Measurements from ENCODE around the gene TMEM9B.
A peak's percentile ranks its signal among the peaks of the same experiment; 100 is the strongest.
"Not testable (repeated sequence)": the region's sequence is repeated elsewhere in the genome, so short reads cannot be mapped to it uniquely, and the experiment has no call there.

TMEM9B gene

DNA sequence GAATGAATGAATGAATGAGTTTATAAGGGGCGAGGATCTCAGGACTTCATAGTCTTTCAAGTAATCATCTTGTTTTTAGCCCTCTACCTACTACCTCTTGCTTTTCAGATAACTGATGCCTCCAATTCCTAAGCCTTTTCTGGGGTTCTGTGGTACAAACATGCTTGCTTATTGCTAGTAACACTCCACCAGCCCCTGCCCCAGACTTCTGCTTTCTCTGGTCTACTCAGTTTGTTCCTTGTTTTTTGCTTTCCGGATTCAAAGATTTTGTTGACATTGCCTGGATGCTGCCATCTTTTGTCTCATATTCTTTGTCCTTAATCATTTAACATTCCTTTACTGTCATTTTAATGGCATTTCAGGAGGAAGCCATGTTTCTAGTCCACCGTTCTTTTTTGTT lies 8.9 kb upstream of the TMEM9B start:
- DNase-seq (ENCODE audit: low read depth in 2 of 2) = no peak

DNA sequence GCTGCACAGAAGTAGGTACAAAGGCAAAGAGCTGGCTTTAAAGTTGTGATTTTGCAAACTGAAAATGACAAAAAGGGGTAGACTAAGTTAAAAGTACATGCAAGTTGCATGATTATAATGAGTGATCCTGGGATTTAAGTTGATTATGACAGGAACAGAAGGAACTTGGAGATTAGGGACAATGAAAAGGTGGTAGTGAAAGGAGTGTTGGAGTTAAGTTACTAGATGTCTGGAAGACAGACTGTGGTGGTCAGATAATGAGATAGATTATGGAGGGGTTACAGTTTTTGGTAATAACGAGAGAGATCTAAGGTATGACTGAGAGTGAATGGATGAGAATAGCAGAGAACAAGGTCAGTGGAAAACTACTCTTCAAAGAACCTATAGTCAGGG lies 7.7 kb upstream of the TMEM9B start:
- no peak for DNase-seq (ENCODE audit: low read depth in 2 of 2)

DNA sequence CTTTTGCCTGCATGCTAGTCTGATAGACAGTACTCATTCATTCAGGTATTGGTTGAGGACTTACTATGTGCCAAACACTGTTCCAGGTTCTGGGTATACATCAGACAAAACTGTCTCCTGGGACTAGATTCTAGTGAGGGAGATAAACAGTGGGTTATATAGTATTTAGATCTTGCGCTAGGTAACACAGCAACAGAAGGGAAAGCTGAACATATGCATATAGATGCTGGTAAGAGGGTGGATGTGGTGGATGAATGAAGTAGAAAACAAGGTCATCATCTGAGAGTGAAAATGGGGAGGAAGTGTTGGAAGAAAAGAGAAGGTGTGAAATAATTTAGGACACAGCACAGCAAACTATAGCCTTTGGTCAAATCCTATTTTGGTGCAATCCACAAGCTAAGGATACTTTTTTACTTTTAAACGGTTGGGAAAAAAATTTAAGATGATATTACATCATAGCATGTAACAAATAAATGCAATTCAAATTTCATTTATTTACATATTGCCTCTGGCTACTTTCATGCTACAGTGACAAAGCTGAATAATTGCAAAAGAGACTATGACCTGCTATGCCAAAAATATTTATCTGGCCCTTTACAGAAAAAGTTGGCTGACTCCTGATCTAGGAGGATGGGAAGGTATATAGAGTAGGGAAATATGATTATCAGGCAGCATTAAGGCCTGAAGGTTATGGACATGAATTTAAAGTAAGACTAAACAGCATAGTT lies 7.1 kb upstream of the TMEM9B start:
- no peak for DNase-seq (ENCODE audit: low read depth in 2 of 2)

DNA sequence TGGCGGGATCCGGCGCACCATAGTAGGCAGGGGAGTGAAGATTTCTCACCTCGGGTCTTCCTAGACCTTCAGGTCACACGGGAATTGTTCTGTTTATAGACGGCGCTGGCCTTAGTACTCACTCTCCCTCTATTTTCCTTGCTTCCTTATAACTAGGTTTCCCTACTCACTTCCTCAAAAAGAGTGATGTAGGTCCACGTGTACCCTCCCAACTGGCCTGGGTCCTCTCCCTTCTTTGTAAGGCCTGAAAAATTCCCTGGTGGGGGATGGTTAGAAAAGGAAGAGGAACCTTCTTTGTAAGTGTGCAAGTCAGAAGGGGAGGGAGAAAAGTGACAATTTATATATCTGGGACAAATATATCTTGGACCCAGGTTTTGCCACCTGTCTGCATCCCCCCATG lies 2.9 kb upstream of the TMEM9B start:
- no peak for DNase-seq (ENCODE audit: low read depth in 2 of 2)

DNA sequence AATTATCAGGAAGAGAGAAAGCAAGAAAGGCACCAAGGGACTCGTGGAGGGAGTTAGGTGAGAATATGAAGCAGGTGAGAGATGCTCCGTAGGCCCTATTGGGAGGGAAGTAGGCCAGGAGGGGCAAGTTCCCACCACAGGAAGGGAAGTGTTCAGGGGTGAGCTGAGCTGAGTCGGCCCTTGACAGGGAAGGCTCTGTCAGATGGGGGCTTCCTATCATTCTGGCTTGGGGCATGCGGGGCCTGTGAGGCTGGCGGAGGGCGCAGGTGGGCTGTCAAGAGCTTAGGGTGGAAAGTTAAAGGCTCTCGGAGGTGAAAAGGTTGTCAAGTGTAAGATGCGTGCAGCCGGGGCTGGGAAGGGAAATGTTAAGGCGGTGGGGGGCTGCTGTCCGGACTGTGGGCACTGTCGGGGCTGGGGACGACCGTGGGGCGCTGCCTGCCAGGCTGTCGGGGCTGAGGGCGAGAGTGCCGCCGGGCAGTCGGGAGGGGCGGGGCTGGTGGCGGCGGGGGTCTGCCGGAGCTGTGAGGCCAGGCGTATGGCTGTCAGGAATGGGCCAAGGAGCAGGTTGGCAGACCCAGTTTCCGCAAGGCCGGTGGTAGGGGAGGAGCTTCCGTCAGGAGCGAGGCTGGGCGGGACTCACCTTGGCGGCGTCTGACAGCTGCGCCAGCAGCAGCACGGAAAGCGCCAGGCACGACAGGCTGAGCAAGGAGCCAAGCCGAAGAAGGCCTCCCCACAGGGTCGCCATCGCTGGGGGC lies 496 bp downstream of the TMEM9B start:
- DNase-seq (ENCODE audit: low read depth in 2 of 2) = peak; percentile 64 to 68

DNA sequence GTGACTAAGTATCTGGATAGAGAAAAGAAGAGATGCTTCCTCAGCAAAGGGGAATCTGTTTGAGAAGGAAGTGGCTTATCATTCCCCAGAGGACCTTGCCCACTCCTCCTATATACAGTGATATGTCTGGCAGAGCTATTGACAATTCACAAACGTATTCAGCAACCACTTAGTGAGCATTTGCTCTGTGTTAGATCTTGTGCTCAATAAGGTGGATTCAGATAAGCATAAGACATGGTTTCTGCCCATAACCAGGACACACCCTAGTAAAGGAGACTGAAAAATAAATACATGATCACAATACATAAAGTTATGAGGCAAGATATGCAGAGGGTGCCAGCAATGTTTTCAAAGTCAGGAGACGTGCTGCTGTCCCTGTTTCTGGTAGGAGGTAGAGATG lies 1.4 kb downstream of the TMEM9B start:
- DNase-seq (ENCODE audit: low read depth in 2 of 2) = no peak

DNA sequence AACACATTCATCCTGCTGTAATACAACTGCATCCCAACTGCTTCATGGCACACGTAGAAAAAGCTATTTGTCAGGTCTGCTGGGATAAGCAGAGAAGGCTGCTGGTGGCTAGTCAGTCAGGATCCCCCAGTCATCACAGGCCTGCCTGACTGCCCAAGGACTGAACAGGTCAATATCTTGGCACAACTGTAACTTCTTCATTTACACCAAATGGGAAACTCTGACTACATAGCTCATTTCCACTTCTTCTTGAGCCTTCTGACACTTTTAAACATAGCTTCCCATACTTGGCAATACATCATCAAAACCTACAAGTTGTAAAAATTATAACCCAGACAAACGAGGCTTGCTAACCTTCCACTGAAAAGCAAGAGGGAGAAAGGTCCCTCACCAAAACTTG lies 2.8 kb downstream of the TMEM9B start:
- DNase-seq (ENCODE audit: low read depth in 2 of 2) = no peak

DNA sequence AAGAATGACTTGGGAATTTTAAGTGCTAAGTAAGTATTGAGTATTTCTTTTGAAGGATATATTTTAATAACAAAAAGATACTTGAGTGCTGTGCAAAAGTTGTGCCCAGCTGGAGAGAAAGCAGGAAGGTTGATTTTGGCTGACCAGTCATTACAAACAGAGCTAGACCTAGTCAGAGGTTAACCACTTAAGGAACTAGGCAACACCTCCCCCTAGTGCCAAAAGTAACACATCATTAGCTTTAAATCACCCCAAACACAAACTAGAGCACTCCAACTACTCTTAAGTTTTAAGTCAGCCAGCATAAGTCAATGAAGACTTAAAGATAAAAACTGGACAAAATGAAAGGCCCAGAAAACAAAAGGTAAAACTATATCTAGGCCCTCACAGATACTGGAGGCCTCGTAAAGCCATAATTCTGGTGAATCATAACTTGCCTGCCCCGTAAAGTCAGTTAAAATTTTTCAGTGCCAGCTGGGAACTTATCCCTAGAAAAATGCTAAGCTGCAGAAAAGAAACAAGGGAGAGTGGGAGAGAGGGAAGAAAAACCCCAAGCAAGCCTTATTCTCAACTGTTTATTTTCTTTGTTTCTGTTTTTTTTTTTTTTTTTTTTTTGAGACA lies 4.6 kb downstream of the TMEM9B start:
- DNase-seq (ENCODE audit: low read depth in 2 of 2) = no peak

DNA sequence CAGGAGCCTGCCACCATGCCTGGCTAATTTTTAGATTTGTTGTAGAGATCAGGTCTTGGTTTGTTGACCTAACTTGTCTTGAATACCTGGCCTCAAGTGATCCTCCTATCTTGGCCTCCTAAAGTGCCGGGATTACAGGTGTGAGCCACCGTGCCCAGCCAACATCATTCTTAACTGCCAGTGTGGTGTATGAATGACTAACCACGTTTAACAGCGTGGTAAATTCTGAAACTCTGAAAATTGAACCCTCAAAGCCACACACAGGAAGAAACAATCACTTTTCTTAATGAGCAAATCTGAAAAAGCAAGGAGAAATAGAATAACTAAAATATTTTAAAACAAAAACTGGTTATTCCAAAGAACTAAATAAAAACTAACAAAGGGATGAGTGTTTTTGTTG lies 7.4 kb downstream of the TMEM9B start:
- no peak for DNase-seq (ENCODE audit: low read depth in 2 of 2)

DNA sequence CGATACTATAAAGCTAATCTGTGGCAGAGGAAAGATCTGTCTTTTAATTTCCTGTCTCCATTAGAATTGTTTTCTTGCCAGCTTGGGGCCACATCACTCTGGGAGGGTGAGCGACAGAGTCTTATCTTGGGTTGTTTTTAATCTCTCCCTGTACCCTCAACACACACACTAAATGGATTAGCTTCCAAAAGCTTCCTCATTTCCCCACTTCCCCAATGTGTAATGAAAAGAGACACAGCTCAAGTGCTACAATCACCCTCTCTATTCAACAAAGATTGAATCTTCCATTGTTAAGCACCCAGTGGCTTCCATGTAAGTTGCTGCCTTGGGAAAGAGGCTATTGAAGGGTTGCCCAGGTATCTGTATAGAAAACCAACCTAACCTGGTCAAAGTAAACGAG lies 15.4 kb downstream of the TMEM9B start:
- no peak for DNase-seq (ENCODE audit: low read depth in 2 of 2)

DNA sequence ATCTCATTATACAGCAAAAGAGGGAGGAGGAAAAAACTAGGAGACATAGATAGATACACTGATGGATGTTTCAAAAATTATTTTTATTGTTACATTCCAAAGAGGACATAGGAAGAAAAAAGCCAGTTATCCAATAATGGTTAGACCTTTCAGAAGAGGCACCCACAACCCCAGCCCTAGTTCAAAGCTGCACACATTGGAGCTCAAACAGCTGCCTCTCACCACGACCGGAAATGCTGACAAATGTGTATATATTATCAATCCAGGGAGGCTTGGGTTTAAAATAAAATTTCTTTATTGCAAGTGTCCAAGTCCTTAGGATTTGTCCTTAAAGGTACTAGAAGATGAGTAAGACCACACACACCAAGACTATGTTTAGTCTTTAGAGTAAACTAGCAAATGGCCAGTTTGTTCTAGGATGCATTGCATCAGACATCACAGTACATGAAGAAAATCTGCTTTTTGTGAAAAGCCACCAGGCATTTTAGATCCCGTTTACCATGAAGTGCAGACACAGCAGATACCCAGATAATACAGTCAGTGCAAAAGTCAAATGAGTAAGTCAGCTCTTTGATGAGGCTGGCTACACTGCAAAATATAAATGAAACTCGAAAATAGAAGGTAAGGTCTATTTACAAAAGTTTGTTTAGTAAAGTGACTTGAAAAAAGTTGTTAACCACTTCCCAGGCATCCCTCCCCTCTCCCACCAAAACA lies 16.9 kb downstream of the TMEM9B start:
- DNase-seq (ENCODE audit: low read depth in 2 of 2) = no peak

DNA sequence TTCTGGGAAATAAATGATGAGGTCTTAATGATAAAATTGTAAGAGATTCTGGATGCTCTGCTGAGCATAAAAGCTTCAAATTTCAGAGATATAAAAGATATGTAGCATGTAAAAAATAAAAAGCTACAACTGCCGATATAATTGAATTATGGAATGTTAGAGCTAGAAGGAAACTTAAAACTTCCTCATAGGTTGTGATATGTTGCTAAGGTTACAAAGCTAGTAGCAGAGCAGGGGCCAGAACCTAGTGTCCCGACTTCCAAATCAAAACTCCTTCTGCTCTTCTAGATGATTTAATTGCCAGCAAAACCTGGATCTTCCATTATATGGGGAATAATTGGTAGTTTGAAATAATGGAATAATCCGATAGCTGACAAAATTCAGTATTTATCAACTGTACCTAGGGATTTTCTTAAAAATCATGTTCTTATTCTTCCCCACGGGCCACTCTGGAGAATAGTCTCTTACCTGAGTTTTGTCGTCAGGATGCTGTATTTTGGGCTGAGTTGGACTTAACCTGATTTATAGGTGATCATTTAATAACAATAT lies 21.6 kb downstream of the TMEM9B start, which contains the start of gene ASCL3:
Gene ASCL3, minus strand, starts transcription at position 499 of the 549 bp plus-strand sequence. CDS start 4,855 bp downstream, outside the sequence.
- DNase-seq (ENCODE audit: low read depth in 2 of 2) = no peak

DNA sequence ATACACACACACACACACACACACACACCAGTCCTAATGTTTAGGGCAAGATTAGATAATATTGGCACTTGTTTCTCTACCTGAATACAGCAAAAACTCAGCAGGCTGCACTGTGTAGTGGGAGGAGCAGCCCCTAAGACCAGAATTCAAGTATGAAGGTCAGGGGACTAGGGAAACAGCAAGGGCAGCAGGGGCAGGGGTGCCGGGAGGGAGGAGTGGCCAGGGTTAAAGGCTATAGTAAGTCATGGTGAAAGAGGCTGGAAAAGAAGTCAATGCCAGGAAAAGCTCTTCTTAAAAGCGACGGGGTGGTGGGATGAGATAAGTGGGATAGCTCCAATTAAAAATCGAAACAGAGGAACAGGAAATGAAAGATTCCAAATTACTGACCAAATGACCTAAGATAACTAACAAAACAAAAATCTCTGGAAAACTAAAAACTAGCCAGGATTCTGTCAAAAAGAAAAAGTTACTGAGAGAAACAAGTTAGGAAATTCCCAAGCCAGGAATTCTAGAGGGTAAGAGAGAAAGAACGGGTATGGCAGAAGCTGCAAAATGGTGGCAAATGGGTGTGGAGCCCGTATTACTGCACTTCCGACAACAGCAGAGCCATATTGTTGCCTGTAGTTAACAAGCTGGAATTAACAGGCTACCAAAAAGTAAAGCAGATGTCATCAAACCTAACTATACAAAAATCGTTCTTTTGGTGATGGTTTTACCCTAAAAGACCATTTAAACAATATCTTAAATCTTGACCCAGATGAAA lies 22.7 kb downstream of the TMEM9B start:
- DNase-seq (ENCODE audit: low read depth in 2 of 2) = no peak

DNA sequence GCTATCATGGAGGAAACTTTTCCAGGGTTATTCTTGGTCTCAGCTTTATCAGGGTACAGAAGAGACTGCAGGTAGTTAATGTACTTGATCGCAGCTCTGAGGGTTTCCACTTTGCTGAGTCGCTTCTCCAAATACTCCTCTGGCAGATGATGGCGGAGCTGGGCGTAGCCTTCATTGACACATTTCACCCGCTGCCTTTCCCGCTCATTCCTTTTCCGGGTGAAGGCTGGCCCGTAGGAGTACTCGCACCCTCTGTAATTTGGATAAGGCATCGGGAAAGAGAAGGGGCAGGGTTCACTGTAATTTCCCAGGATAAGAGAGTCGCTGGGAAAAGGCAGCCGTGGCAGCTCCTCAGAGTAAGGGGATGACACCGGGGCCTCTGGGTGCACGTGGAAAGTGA lies 26.6 kb downstream of the TMEM9B start:
- DNase-seq (ENCODE audit: low read depth in 2 of 2) = no peak

DNA sequence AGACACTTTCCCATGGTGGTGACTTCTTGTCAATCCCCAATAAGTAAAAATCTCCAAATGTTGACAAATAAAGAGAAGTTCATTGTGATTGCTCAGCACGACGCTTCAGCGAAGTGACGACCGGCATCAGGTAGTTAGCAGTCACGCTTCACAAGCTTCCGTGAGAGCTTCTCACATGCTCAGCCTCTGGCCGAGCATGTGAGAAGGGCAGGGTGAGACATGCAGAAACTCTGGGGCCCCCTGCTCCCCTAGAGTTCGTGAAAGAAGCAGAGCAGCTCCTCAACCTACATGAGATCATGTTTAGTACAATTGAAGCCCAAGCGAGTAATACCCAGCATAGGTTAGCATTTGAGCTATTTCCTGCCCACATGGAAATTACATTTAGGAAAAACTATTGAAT lies 27.1 kb downstream of the TMEM9B start:
- no peak for DNase-seq (ENCODE audit: low read depth in 2 of 2)

DNA sequence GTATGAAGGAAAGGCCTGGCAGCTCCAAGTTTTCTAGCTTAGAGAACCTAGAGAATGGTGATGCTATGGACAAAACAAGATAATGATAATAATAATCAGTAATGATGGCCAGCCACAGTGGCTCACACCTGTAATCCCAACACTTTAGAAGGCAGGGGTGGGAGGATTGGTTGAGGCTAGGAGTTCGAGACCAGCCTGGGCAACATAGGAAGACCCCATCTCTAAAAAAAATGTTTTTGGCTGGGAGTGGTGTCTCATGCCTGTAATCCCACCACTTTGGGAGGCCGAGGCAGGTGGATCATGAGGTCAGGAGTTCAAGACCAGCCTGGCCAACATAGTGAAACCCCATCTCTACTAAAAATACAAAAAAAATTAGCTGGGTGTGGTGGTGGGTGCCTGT lies 28.5 kb downstream of the TMEM9B start:
- DNase-seq (ENCODE audit: low read depth in 2 of 2) = not testable (repeated sequence)

DNA sequence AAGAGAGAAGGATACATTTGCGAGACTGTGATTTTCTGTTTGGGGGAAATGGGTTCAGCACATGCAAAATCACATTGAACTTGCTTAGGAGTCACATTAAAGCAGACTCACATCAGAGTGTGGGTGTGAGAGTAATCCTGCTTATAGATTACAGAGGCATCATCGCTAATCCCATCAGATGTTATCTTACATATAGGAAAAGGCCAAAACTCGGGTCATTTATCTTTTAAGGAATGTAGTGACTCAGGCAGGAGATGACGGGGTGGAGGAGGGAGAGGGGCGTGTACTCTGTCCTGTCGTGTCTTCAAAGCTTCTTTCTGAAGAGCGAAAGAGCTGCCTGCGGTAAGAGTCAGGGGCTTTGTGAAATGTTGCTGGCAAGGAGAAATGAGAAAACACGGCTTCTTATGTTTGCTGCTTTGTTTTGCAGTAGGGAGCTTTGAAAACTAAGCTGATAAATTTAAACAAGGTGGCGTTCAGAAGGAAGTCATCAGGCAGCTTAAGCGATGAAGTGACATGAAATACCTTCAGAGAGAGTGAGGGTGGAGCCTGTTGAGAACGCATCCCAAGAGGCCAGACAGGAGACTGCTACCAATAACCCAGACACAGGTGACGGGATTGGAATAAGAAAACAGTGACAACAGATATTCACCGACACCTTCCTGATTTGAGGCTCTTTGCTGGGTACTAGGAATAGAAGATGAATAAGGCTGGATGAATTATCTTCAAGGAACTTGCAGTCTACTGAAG lies 29.3 kb downstream of the TMEM9B start:
- DNase-seq (ENCODE audit: low read depth in 2 of 2) = no peak

DNA sequence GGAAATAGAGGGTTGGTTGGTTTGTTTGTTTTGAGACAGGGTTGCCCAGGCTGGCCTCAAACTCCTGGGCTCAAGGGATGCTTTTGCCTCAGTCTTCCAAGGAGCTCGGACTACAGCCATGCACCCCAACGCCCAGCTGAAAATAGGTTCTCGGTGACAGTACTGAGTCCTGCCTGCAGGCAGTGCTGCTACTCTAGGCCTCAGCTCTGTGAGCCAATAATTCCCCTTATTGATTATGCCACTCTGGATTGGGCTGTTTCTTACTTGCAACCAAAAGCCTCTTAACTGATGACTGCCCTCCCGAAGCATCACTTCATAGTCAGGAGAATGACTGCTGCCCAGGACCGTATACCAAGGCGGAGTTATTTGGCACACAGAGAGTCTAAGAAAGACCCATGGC lies 30.3 kb downstream of the TMEM9B start:
- no peak for DNase-seq (ENCODE audit: low read depth in 2 of 2)

DNA sequence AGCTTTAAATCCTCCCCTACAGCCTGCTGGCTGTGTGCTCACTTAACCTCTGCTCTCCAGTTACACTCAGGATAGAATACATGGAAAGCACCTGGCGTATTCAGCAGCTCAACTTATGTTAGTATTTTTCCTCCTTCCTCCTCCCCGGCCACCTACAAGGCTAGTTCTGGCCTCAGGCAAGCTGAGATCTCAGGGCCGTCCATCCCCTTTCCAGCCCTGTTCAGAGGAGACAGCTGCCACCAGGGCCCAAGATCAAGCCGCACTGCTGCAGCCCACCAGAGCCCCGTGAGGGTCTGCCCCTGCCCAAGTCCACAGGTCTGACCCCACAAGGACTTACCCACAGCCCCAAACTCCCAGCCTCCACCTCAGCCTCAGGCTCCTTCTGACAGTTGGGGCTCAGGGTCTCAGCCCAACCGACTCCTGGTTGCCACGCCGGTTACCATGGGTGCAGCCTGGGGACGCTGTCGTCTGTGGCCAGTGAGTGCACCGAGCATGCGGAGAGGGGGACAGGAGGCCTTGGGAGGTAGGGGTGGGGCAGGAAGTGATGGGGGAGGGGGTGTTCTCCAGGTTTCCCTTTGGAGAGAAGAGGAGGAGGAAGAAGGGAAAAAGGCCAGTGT lies 31.6 kb downstream of the TMEM9B start, which contains the start of gene C11orf16:
Gene C11orf16, minus strand, starts transcription at position 384 of the 617 bp plus-strand sequence. CDS start 639 bp downstream, outside the sequence.
- no peak for DNase-seq (ENCODE audit: low read depth in 2 of 2)

All from activated CD4-positive, alpha-beta T cell treated with anti-CD3 and anti-CD28 coated beads for 24 hours (primary cell).